GM23248 (cell line): Measurements from ENCODE around the gene CMTR1.

Experiments
- EZH2 ChIP-seq: fragments of 200-600 bp; sonication (generic); IDR thresholded peaks from 2 replicates; pipeline ENCODE4 v1.6.1; 2018; ENCODE audit warnings: antibody characterized with exemption, mild to moderate bottlenecking; ENCODE audit not compliant: insufficient read depth, poor library complexity, severe bottlenecking
- EZH2phosphoT487 ChIP-seq: fragments of 200-600 bp; sonication (generic); IDR thresholded peaks from 2 replicates; pipeline ENCODE4 v1.6.1; 2018; ENCODE audit warnings: antibody characterized with exemption, moderate library complexity, mild to moderate bottlenecking, low read depth; ENCODE audit not compliant: insufficient read depth

- TF ChIP-seq EZH2phosphoT487, result no peak
- TF ChIP-seq EZH2, result no peak
These were observed 25.1 kb upstream of the CMTR1 start for GRCh38 chr6:37407948-37408347.
